Astrocyte (in vitro differentiated cells and primary cell): ENCODE results near the gene CD55. TPM values are rescaled to one million over a fixed set of nuclear protein-coding genes. Genes with fewer than 3 reads are reported as not detected.

ENCODE experiments used
- DNase-seq: peaks from one replicate; pipeline ENCODE4 v3.0.0-alpha.2; 2010; ENCODE audit warnings: low read depth
- FAIRE-seq: peaks from 2 replicates; lab custom pipeline; 2011; peaks lifted over from hg19 to GRCh38; lab: Jason Lieb, UNC
- H2AFZ ChIP-seq: 2 replicates; pipeline ENCODE4 v1.6.0; 2012; ENCODE audit warnings: low read depth, low read length, inconsistent platforms
- H3K27ac ChIP-seq: 2 replicates; pipeline ENCODE4 v1.5.1; 2011; ENCODE audit warnings: low read depth, low read length, inconsistent platforms
- H3K27me3 ChIP-seq: 2 replicates; pipeline ENCODE4 v1.6.0; 2011; ENCODE audit warnings: low read length, inconsistent platforms; ENCODE audit not compliant: insufficient read depth
- H3K36me3 ChIP-seq: 2 replicates; pipeline ENCODE4 v1.5.1; 2011; ENCODE audit warnings: low read length, inconsistent platforms; ENCODE audit not compliant: insufficient read depth
- H3K4me1 ChIP-seq: 2 replicates; pipeline ENCODE4 v1.5.1; 2011; ENCODE audit warnings: low read length, inconsistent platforms; ENCODE audit not compliant: insufficient read depth
- H3K4me2 ChIP-seq: 2 replicates; pipeline ENCODE4 v1.6.0; 2012; ENCODE audit warnings: low read length, inconsistent platforms
- H3K4me3 ChIP-seq: 2 replicates; pipeline ENCODE4 v1.5.1; 2011; ENCODE audit warnings: low read depth, mild to moderate bottlenecking, low read length, inconsistent platforms; ENCODE audit not compliant: insufficient read depth
- H3K79me2 ChIP-seq: 2 replicates; pipeline ENCODE4 v1.6.0; 2012; ENCODE audit warnings: mild to moderate bottlenecking, low read length, inconsistent platforms; ENCODE audit not compliant: insufficient read depth
- H3K9ac ChIP-seq: 2 replicates; pipeline ENCODE4 v1.6.0; 2012; ENCODE audit warnings: mild to moderate bottlenecking, low read length, inconsistent platforms
- H3K9me3 ChIP-seq: 2 replicates; pipeline ENCODE4 v1.5.1; 2012; ENCODE audit warnings: low read depth, mild to moderate bottlenecking, low read length, inconsistent platforms; ENCODE audit not compliant: insufficient read depth
- H4K20me1 ChIP-seq: 2 replicates; pipeline ENCODE4 v1.6.0; 2012; ENCODE audit warnings: low read length, inconsistent platforms; ENCODE audit not compliant: insufficient read depth
- H3K27ac Mint-ChIP-seq: one replicate; pipeline ENCODE4 v1.8.0; 2021; ENCODE audit warnings: mild to moderate bottlenecking, mixed read lengths; ENCODE audit not compliant: unreplicated experiment
- H3K27me3 Mint-ChIP-seq: one replicate; pipeline ENCODE4 v1.8.0; 2021; ENCODE audit warnings: low read depth, mixed read lengths; ENCODE audit not compliant: unreplicated experiment
- H3K36me3 Mint-ChIP-seq: one replicate; pipeline ENCODE4 v1.8.0; 2021; ENCODE audit warnings: low read depth, mixed read lengths; ENCODE audit not compliant: unreplicated experiment
- H3K4me1 Mint-ChIP-seq: one replicate; pipeline ENCODE4 v1.8.0; 2021; ENCODE audit warnings: low read depth, mixed read lengths; ENCODE audit not compliant: unreplicated experiment
- H3K4me3 Mint-ChIP-seq: one replicate; pipeline ENCODE4 v1.8.0; 2021; ENCODE audit warnings: mild to moderate bottlenecking, moderate library complexity, mixed read lengths; ENCODE audit not compliant: unreplicated experiment
- H3K9me3 Mint-ChIP-seq: one replicate; pipeline ENCODE4 v1.8.0; 2021; ENCODE audit warnings: mild to moderate bottlenecking, mixed read lengths; ENCODE audit not compliant: unreplicated experiment
- EZH2 ChIP-seq: IDR thresholded peaks from 2 replicates; pipeline ENCODE4 v1.6.1; 2012; ENCODE audit warnings: mild to moderate bottlenecking, low read length, inconsistent platforms; ENCODE audit not compliant: insufficient read depth
- total RNA-seq: library from RNA; stranded (reverse); gene quantifications from 2 replicates; pipeline ENCODE4 v1.2.1, GENCODE V29; 2021
- TF ChIP-seq, protein P1 (sequence below): IDR thresholded peaks from 2 replicates; pipeline ENCODE4 v1.5.1; 2011; ENCODE audit warnings: low read depth, mild to moderate bottlenecking, inconsistent platforms, low read length, moderate library complexity; ENCODE audit not compliant: insufficient read depth

Gene CD55
- total RNA-seq, 1 donor from 2014 or later = 18.7 TPM

- Histone ChIP-seq H3K27me3 (no peaks in the 10 kb centered on the region), H3K4me3 (no peak overlapping the region), H3K9ac (no peak overlapping the region), H3K4me1 (peaks cover 10% of the 10 kb centered on the region), H3K4me2 (no peak overlapping the region), H2AFZ (no peak overlapping the region), H4K20me1 (no peaks in the 10 kb centered on the region), H3K27ac (no peak overlapping the region), H3K36me3 (no peaks in the 10 kb centered on the region), H3K79me2 (no peaks in the 10 kb centered on the region), H3K9me3 (no peaks in the 10 kb centered on the region)
- Mint-ChIP-seq H3K4me3 (no peak overlapping the region), H3K27me3 (no peaks in the 10 kb centered on the region), H3K4me1 (peaks cover 21% of the 10 kb centered on the region), H3K27ac (peak overlapping the region; percentile 77), H3K36me3 (no peaks in the 10 kb centered on the region), H3K9me3 (no peaks in the 10 kb centered on the region)
- no peak for TF ChIP-seq EZH2
- TF ChIP-seq, protein P1, sequence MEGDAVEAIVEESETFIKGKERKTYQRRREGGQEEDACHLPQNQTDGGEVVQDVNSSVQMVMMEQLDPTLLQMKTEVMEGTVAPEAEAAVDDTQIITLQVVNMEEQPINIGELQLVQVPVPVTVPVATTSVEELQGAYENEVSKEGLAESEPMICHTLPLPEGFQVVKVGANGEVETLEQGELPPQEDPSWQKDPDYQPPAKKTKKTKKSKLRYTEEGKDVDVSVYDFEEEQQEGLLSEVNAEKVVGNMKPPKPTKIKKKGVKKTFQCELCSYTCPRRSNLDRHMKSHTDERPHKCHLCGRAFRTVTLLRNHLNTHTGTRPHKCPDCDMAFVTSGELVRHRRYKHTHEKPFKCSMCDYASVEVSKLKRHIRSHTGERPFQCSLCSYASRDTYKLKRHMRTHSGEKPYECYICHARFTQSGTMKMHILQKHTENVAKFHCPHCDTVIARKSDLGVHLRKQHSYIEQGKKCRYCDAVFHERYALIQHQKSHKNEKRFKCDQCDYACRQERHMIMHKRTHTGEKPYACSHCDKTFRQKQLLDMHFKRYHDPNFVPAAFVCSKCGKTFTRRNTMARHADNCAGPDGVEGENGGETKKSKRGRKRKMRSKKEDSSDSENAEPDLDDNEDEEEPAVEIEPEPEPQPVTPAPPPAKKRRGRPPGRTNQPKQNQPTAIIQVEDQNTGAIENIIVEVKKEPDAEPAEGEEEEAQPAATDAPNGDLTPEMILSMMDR = no peak
- FAIRE-seq (no peak), DNase-seq (no peak)
Observed at GRCh38 chr1:207308451-207309190, 12.9 kb upstream of the CD55 start.

- Histone ChIP-seq H3K79me2 (no peaks in the 10 kb centered on the region), H3K4me2 (peak overlapping the region; percentile 72), H3K9ac (peak overlapping the region; percentile 55), H3K9me3 (no peaks in the 10 kb centered on the region), H3K27me3 (no peaks in the 10 kb centered on the region), H4K20me1 (no peaks in the 10 kb centered on the region), H3K36me3 (no peaks in the 10 kb centered on the region), H3K4me3 (peak overlapping the region; percentile 31), H2AFZ (peak overlapping the region; percentile 57), H3K27ac (peak overlapping the region; percentile 72), H3K4me1 (peaks cover 10% of the 10 kb centered on the region)
- no peaks in the 10 kb centered on the region for H3K27me3 Mint-ChIP-seq
- peaks cover 21% of the 10 kb centered on the region for H3K4me1 Mint-ChIP-seq
- H3K36me3 Mint-ChIP-seq = no peaks in the 10 kb centered on the region
- H3K27ac Mint-ChIP-seq = peak overlapping the region; percentile 75
- DNase-seq (peak; percentile 86), FAIRE-seq (peak; percentile 69)
- TF ChIP-seq, protein P1 = no peak
- TF ChIP-seq EZH2 = no peak
- H3K4me3 Mint-ChIP-seq = peak overlapping the region; percentile 10
- H3K9me3 Mint-ChIP-seq = no peaks in the 10 kb centered on the region
Observed at GRCh38 chr1:207309745-207310273, 11.7 kb upstream of the CD55 start.
